Neuronal stem cell (in vitro differentiated cells): ENCODE results near the gene EXOC3.

Experiments
- DNase-seq: peaks from one replicate; pipeline ENCODE4 v3.0.0-alpha.2; 2013; ENCODE audit warnings: low spot score
- H2AFZ ChIP-seq: one replicate; pipeline ENCODE4 v1.6.1; 2013; ENCODE audit warnings: mild to moderate bottlenecking, low read length, inconsistent platforms
- H2AK5ac ChIP-seq: 2 replicates; pipeline ENCODE4 v1.6.1; 2013; ENCODE audit warnings: low read depth, mild to moderate bottlenecking, inconsistent platforms, low read length, moderate library complexity, mixed read lengths
- H2BK120ac ChIP-seq: 2 replicates; pipeline ENCODE4 v1.6.1; 2013; ENCODE audit warnings: low read depth, mild to moderate bottlenecking, inconsistent platforms, low read length, moderate library complexity, mixed read lengths
- H2BK12ac ChIP-seq: one replicate; pipeline ENCODE4 v1.6.1; 2013; ENCODE audit warnings: low read length, inconsistent platforms
- H2BK15ac ChIP-seq: 2 replicates; pipeline ENCODE4 v1.6.1; 2013; ENCODE audit warnings: mild to moderate bottlenecking, low read length, inconsistent platforms, mixed read lengths
- H2BK5ac ChIP-seq: one replicate; pipeline ENCODE4 v1.6.1; 2013; ENCODE audit warnings: inconsistent platforms, mild to moderate bottlenecking, low read length, moderate library complexity
- H3K14ac ChIP-seq: one replicate; pipeline ENCODE4 v1.6.1; 2013; ENCODE audit warnings: low read length, inconsistent platforms
- H3K18ac ChIP-seq: 2 replicates; pipeline ENCODE4 v1.6.1; 2013; ENCODE audit warnings: low read length, inconsistent platforms
- H3K23ac ChIP-seq: 2 replicates; pipeline ENCODE4 v1.6.1; 2013; ENCODE audit warnings: low read depth, mild to moderate bottlenecking, mixed read lengths, low read length, inconsistent platforms; ENCODE audit not compliant: poor library complexity
- H3K27ac ChIP-seq: replicated peaks from 3 replicates; pipeline ENCODE4 v1.5.1; 2013; ENCODE audit warnings: low read length, inconsistent platforms
- H3K27me3 ChIP-seq, 3 experiments: 2 replicates each; pipeline ENCODE4 v1.6.1; 2013; ENCODE audit warnings: low read length in 3 of 3, mild to moderate bottlenecking in 2 of 3, inconsistent platforms in 1 of 3, low read depth in 1 of 3, mixed read lengths in 1 of 3, moderate library complexity in 1 of 3; ENCODE audit not compliant: control insufficient read depth in 3 of 3, insufficient read depth in 3 of 3
- H3K36me3 ChIP-seq, 2 donors: replicated peaks in 1 of 2; 2 replicates each; pipeline ENCODE4 v1.6.1; 2013; ENCODE audit warnings: low read length in 2 of 2; ENCODE audit not compliant: control insufficient read depth in 2 of 2, insufficient read depth in 2 of 2
- H3K4ac ChIP-seq: 2 replicates; pipeline ENCODE4 v1.6.1; 2013; ENCODE audit warnings: inconsistent platforms, mild to moderate bottlenecking, low read length, moderate library complexity
- H3K4me1 ChIP-seq, 2 donors: 1 replicate in 1 of 2; 2 replicates in 1 of 2; pipeline ENCODE4 v1.6.1; 2013; ENCODE audit warnings: low read length in 2 of 2, low read depth in 1 of 2; ENCODE audit not compliant: control insufficient read depth in 2 of 2, insufficient read depth in 1 of 2
- H3K4me2 ChIP-seq: one replicate; pipeline ENCODE4 v1.6.1; 2013; ENCODE audit warnings: mild to moderate bottlenecking, low read length, inconsistent platforms; ENCODE audit not compliant: insufficient read depth, poor library complexity, severe bottlenecking
- H3K4me3 ChIP-seq, 2 donors: 2 replicates each; pipeline ENCODE4 v1.5.1; 2013; ENCODE audit warnings: low read length in 2 of 2, mild to moderate bottlenecking in 2 of 2, inconsistent platforms in 1 of 2, moderate library complexity in 1 of 2
- H3K79me1 ChIP-seq: one replicate; pipeline ENCODE4 v1.6.1; 2013; ENCODE audit warnings: low read depth, mild to moderate bottlenecking, inconsistent platforms, low read length, moderate library complexity
- H3K9ac ChIP-seq: one replicate; pipeline ENCODE4 v1.6.1; 2013; ENCODE audit warnings: mild to moderate bottlenecking, low read depth, low read length, inconsistent platforms; ENCODE audit not compliant: poor library complexity
- H3K9me3 ChIP-seq, 2 donors: replicated peaks in 1 of 2; 2 replicates each; pipeline versions ENCODE3 to v1.6.1; 2013; ENCODE audit warnings: low read length in 2 of 2, mild to moderate bottlenecking in 2 of 2, inconsistent platforms in 1 of 2, low read depth in 1 of 2, mixed read lengths in 1 of 2, moderate library complexity in 1 of 2; ENCODE audit not compliant: control insufficient read depth in 2 of 2, insufficient read depth in 1 of 2
- H4K8ac ChIP-seq: one replicate; pipeline ENCODE4 v1.6.1; 2013; ENCODE audit warnings: low read depth, mild to moderate bottlenecking, inconsistent platforms, low read length, moderate library complexity
- H4K91ac ChIP-seq: one replicate; pipeline ENCODE4 v1.6.1; 2013; ENCODE audit warnings: low read length, low read depth, mild to moderate bottlenecking, inconsistent platforms; ENCODE audit not compliant: poor library complexity
- WGBS, 2 donors: extraction: QIAGEN DNeasy Blood & Tissue Kit; methylation state at CpG; one replicate each; pipeline ENCODE4 v1.1.7; 2013; ENCODE audit warnings: missing lambda C conversion rate in 2 of 2, mixed read lengths in 1 of 2; ENCODE audit not compliant: insufficient read length in 2 of 2, insufficient replicate concordance in 1 of 2; ENCODE audit errors: extremely low coverage in 2 of 2; 5-methylcytosine and 5-hydroxymethylcytosine counted together

The EXOC3 gene

GRCh38 chr5:423626-424261 is 19.2 kb upstream of the EXOC3 start:
- peaks cover 0 to 5% of the 10 kb centered on the region in 2 donors for H3K4me1 ChIP-seq
- H3K18ac ChIP-seq = peak overlapping the region; percentile 57
- H2AFZ ChIP-seq = no peak overlapping the region
- H3K9ac ChIP-seq = no peak overlapping the region
- H2BK120ac ChIP-seq = no peak overlapping the region
- H3K14ac ChIP-seq = no peak overlapping the region
- H3K36me3 ChIP-seq = no peaks in the 10 kb centered on the region
- H2BK12ac ChIP-seq = peak overlapping the region; percentile 2
- H3K27ac ChIP-seq = no peak overlapping the region
- no peak overlapping the region for H2BK5ac ChIP-seq
- no CpG with 5 or more reads among the region's 24 CpGs for WGBS, 2 donors
- no peak overlapping the region for H4K8ac ChIP-seq
- peak overlapping the region; percentile 1 for H3K4ac ChIP-seq
- no peak overlapping the region for H3K4me3 ChIP-seq
- H3K9me3 ChIP-seq = peaks cover 0 to 6% of the 10 kb centered on the region in 2 donors
- no peak overlapping the region for H3K4me2 ChIP-seq
- no peak overlapping the region for H4K91ac ChIP-seq
- H3K27me3 ChIP-seq = no peaks in the 10 kb centered on the region
- no peak overlapping the region for H2BK15ac ChIP-seq
- H3K79me1 ChIP-seq = no peaks in the 10 kb centered on the region
- peak overlapping the region; percentile 37 for H3K23ac ChIP-seq
- DNase-seq = no peak
- H2AK5ac ChIP-seq = no peak overlapping the region

DNA sequence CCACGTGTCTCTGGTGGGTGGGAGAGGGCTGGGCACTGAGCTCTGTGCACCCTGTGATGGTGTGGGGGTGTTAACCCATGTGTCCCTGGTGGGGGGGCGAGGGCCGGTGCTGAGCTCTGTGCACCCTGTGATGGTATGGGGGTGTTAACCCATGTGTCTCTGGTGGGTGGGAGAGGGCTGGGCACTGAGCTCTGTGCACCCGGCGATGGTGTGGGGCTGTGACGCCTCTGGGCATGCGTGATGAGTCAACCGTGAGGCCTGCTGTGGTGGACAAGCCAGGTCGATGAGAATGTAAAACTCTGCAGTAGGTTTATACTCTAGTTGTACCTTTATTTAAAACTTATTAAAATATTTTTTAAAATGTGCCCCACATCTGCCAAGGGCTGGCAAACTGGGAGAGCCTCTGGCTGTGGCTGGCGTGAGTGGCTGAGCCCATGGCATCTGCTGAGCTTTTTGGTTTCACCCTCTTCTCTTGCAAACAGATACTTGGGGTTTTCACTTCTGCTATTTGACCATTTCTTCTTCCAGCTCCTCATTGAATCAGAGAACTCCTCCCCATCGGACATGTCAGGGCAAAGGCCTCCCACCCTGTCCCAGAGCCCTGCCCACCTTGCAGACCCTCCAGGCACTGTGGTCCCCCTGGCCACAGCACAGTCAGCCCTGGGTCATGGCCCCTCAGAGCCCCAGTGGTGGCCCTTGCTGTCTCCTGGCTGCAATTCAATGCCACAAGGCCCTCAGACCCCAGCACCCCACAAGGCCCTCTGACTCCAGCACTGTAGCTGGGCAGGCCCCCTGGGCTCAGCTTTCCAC is 18.5 kb upstream of the EXOC3 start:
- peak overlapping the region; percentile 66 for H2BK12ac ChIP-seq
- H3K4me1 ChIP-seq = peaks cover 0 to 5% of the 10 kb centered on the region in 2 donors
- H2BK15ac ChIP-seq = peak overlapping the region; percentile 94
- no peak for DNase-seq
- H3K4me3 ChIP-seq = no peak overlapping the region
- H2AFZ ChIP-seq = peak overlapping the region; percentile 37
- H2BK120ac ChIP-seq = no peak overlapping the region
- H3K9ac ChIP-seq = peak overlapping the region; percentile 16
- H3K14ac ChIP-seq = no peak overlapping the region
- H3K9me3 ChIP-seq = peaks cover 0 to 8% of the 10 kb centered on the region in 2 donors
- peak overlapping the region; percentile 91 for H2BK5ac ChIP-seq
- no peaks in the 10 kb centered on the region for H3K79me1 ChIP-seq
- no peak overlapping the region for H3K4me2 ChIP-seq
- no peaks in the 10 kb centered on the region for H3K36me3 ChIP-seq
- H3K27me3 ChIP-seq = no peaks in the 10 kb centered on the region
- WGBS, 2 donors = no CpG with 5 or more reads among the region's 11 CpGs
- H3K4ac ChIP-seq = peak overlapping the region; percentile 67
- H2AK5ac ChIP-seq = peak overlapping the region; percentile 98
- H3K23ac ChIP-seq = no peak overlapping the region
- H3K18ac ChIP-seq = peak overlapping the region; percentile 91
- H4K91ac ChIP-seq = no peak overlapping the region
- no peak overlapping the region for H3K27ac ChIP-seq
- no peak overlapping the region for H4K8ac ChIP-seq

GRCh38 chr5:425714-426113 is 17.3 kb upstream of the EXOC3 start:
- Histone ChIP-seq H3K79me1 (no peaks in the 10 kb centered on the region), H3K36me3 (no peaks in the 10 kb centered on the region), H2BK12ac (no peak overlapping the region), H3K14ac (no peak overlapping the region), H2BK5ac (no peak overlapping the region), H2AFZ (no peak overlapping the region), H3K4ac (no peak overlapping the region), H3K18ac (no peak overlapping the region), H3K27ac (no peak overlapping the region), H3K4me2 (no peak overlapping the region), H2BK15ac (no peak overlapping the region), H3K9me3 (peaks cover 0 to 8% of the 10 kb centered on the region in 2 donors), H4K8ac (no peak overlapping the region), H2BK120ac (no peak overlapping the region), H3K4me3 (no peak overlapping the region), H3K23ac (no peak overlapping the region), H3K4me1 (peaks cover 0 to 5% of the 10 kb centered on the region in 2 donors), H3K9ac (no peak overlapping the region), H3K27me3 (no peaks in the 10 kb centered on the region), H2AK5ac (no peak overlapping the region), H4K91ac (no peak overlapping the region)
- no CpG with 5 or more reads among the region's 5 CpGs for WGBS, 2 donors
- no peak for DNase-seq

- Histone ChIP-seq H2BK15ac (no peak overlapping the region), H4K8ac (no peak overlapping the region), H2BK12ac (no peak overlapping the region), H2BK120ac (no peak overlapping the region), H3K9me3 (peaks cover 0 to 8% of the 10 kb centered on the region in 2 donors), H3K79me1 (no peaks in the 10 kb centered on the region), H3K18ac (no peak overlapping the region), H3K14ac (no peak overlapping the region), H3K27ac (no peak overlapping the region), H3K27me3 (no peaks in the 10 kb centered on the region), H3K4ac (no peak overlapping the region), H3K4me2 (no peak overlapping the region), H3K23ac (no peak overlapping the region), H3K4me1 (peaks cover 0 to 4% of the 10 kb centered on the region in 2 donors), H2AK5ac (no peak overlapping the region), H4K91ac (no peak overlapping the region), H2BK5ac (no peak overlapping the region), H3K36me3 (no peaks in the 10 kb centered on the region), H2AFZ (no peak overlapping the region), H3K9ac (no peak overlapping the region), H3K4me3 (no peak overlapping the region)
- 100% methylated on average over 1 of the region's 3 CpGs; no CpG with 5 or more reads in 1 of the 2 donors for WGBS, 2 donors
- DNase-seq = no peak
Observed at GRCh38 chr5:426392-426976, 16.5 kb upstream of the EXOC3 start.
